Placental epithelial cell (primary cell): ENCODE measurements around the gene SPRR4. TPM values are rescaled to one million over a fixed set of nuclear protein-coding genes. Genes with fewer than 3 reads are reported as not detected.

ENCODE experiments used
- small RNA-seq: library from RNA; depleted of rRNA; stranded (forward); fragments of <200 nt; gene quantifications from one replicate; pipeline ENCODE3, GENCODE V24; 2012
- total RNA-seq: library from RNA; depleted of rRNA; stranded (reverse); fragments of >200 nt; gene quantifications from 2 replicates; pipeline ENCODE4 v1.2.3, GENCODE V29; 2012

Gene SPRR4, protein sequence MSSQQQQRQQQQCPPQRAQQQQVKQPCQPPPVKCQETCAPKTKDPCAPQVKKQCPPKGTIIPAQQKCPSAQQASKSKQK
- total RNA-seq: not detected in 2 replicates

DNA sequence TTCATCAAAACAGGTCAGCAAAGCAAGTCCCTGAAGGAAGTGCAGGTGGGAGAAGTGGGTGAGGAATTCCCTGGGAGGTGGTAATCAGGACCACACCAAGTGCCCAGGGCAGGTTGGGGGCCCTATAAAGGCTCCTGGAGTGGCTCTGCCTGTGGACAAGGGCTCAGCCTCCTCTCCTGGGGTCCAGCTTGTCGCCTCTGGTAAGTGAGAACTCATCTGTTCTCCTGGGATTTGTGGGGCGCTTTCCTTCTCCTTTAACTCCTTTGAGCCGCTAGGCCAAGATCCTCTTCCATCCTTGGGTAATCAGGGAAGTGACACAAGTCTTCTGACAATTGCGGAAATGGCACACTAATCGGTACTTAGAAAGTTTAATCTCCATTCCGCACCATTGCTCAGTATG, at the start of gene SPRR4:
TSS of gene SPRR4 (plus strand) at position 154 of the 400 bp plus-strand sequence. CDS start 1,243 bp downstream, outside the sequence.

DNA sequence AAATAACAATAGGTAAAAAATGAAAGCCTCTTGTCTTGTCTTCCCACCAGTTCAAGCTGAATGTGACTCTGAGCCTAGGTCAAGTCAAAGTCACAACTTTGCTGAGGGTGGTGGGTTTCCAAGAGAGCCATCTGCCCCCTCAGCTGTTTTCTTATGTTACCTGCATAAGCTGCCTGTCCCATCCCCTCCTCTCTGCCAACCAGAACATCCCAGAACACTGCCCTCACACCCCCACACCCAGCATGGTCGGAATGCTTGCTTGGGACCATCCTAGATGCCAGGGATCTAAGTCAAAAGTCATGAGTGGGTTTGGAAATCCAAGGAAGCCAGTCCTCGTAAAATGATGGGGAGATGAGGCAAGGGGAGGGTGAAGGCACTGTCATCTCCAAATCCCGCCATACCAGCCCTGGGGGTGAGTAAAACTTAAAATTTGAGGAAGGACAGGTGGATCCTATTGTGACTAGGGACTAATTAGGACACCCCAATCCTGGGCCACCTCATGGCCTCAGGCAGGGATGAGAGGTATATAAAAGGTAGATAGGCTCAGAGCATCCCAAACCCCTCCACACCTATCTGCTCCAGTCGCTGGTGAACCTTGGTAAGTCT, 23.7 kb upstream of the SPRR4 start, which contains the start of gene SPRR5:
TSS of gene SPRR5 (plus strand) at position 556 of the 606 bp plus-strand sequence. CDS start 1,349 bp downstream, outside the sequence.

DNA sequence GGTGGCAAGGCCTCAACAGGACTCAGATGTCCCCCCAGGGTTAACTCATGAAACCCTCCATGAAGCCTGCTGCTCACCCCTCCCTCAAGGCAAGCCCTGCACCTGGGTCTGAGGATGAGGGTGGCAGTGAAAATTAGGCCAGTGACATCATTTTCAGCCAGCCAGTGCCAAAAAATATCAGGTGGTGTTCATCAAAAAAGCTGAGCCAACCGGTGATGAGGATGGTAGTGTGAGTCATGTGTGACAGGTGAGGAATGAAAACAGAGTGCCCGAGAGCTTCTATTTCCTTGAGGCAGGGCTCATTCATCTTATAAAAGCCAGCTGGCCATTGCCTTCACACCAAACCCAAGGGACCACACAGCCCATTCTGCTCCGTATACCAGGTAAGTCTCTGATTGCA, 13.3 kb downstream of the SPRR4 start, which contains the start of gene SPRR1A:
TSS of gene SPRR1A (plus strand) at position 339 of the 400 bp plus-strand sequence. CDS start 1,150 bp downstream, outside the sequence.

DNA sequence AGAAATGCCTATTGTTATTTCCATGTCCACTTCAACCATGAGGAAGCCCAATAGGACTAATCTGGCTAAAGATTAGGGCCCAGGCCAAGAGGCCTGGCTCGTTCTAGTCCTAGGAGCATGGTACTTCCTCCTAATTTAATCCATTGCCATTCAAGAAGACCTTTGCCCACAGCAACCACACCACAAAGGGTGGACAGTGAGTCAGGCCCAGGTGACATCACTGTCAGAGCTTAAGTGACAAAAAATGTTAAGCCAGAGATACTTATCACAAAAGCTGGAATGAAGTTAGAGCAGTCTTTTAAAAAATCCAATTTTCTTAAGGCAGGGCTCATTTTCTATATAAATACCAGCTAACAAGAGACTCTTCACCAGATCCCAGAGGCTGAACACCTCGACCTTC, 30.9 kb downstream of the SPRR4 start, which contains the start of gene SPRR3:
TSS of gene SPRR3 (plus strand) at position 368 of the 400 bp plus-strand sequence. CDS start 1,272 bp downstream, outside the sequence.

Small RNA genes within 50 kb of the gene (small RNA-seq; reads per million reads assigned to genes)
- gene RF00322 (not detected), gene SPRR1A (not detected)

Other genes with a start within 250 kb of the SPRR4 start
- gene KPRP, start 212.6 kb upstream of the SPRR4 start, total RNA-seq: not detected in 2 replicates
- not detected in 2 replicates for gene LCE1F, start 195.5 kb upstream of the SPRR4 start, total RNA-seq
- gene LCE1E, start 184.4 kb upstream of the SPRR4 start, total RNA-seq: not detected in 2 replicates
- gene LCE1D, start 173.9 kb upstream of the SPRR4 start, total RNA-seq: not detected in 2 replicates
- not detected in 2 replicates for gene LCE1C, start 164.0 kb upstream of the SPRR4 start, total RNA-seq
- not detected in 2 replicates for gene LCE1B, start 158.7 kb upstream of the SPRR4 start, total RNA-seq
- not detected in 2 replicates for gene LCE1A, start 143.2 kb upstream of the SPRR4 start, total RNA-seq
- not detected in 2 replicates for gene LCE6A, start 127.8 kb upstream of the SPRR4 start, total RNA-seq
- gene LCE7A, start 110.7 kb upstream of the SPRR4 start, total RNA-seq: not detected in 2 replicates
- gene SMCP, start 92.3 kb upstream of the SPRR4 start, total RNA-seq: not detected in 2 replicates
- gene IVL, start 62.1 kb upstream of the SPRR4 start, total RNA-seq: 0.54 and 0.79 TPM in 2 replicates
- not detected in 2 replicates for gene SPRR5, start 23.4 kb upstream of the SPRR4 start, total RNA-seq
- not detected in 2 replicates for gene SPRR1A, start 13.4 kb downstream of the SPRR4 start, total RNA-seq
- 1.2 and 1.6 TPM in 2 replicates for gene SPRR3, start 31.1 kb downstream of the SPRR4 start, total RNA-seq
- not detected in 2 replicates for gene SPRR1B, start 60.6 kb downstream of the SPRR4 start, total RNA-seq
- not detected in 2 replicates for gene SPRR2D, start 70.5 kb downstream of the SPRR4 start, total RNA-seq
- gene SPRR2A, start 86.9 kb downstream of the SPRR4 start, total RNA-seq: not detected in 2 replicates
- gene SPRR2B, start 101.0 kb downstream of the SPRR4 start, total RNA-seq: not detected in 2 replicates
- gene SPRR2E, start 123.9 kb downstream of the SPRR4 start, total RNA-seq: not detected in 2 replicates
- gene SPRR2F, start 142.9 kb downstream of the SPRR4 start, total RNA-seq: not detected in 2 replicates
- gene SPRR2G, start 180.2 kb downstream of the SPRR4 start, total RNA-seq: not detected in 2 replicates
- gene LELP1, start 232.8 kb downstream of the SPRR4 start, total RNA-seq: not detected in 2 replicates
- 6.4 TPM in 1 of 2 replicates, not detected in the other for gene PRR9, start 246.9 kb downstream of the SPRR4 start, total RNA-seq